ENCODE results near the gene KRTDAP. TPM values are rescaled to one million over a fixed set of nuclear protein-coding genes. Genes with fewer than 3 reads are reported as not detected.

The KRTDAP gene
- total RNA-seq, 1 donor from 2014 or later: 0.89 TPM

DNA sequence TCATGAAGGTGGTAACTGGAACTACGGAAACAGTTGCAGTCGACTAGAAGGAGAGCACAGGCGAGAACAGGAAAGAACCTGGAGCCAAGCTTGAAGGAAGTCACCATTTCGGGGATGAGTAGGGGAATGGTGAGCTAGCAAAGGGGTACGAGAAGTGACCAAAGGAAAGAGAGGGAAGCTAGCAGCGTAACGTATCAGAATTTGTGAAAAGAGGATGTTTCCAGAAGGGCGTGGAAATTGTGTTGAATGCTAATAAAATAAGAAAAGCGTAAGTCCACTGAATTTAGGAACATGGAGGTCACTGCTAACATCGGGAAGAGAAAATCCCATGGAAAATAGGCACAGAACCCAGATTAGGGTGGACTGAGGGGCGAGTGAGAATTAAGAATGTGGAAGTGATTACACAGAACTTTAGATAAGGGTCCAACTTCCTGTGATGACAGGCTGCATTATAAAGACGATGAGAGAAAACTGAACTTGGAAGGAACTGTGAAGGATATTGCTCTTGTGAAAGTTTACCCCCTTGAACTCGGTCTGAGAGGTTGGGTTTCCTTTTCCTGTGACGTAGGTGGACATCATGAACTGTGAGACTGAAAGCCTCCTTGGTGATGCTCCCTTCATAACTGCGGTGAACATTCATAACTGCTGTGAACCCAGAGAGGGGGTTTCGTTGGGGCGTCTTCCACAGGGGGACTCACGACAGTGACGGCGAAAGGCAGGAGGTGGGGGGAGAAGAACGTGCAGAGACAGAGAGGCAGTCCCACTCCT, 44.3 kb downstream of the KRTDAP start:
- DNase-seq: no peak
- ATAC-seq: peak in 1 of 2 donors; percentile 31
- TF ChIP-seq, protein P1, sequence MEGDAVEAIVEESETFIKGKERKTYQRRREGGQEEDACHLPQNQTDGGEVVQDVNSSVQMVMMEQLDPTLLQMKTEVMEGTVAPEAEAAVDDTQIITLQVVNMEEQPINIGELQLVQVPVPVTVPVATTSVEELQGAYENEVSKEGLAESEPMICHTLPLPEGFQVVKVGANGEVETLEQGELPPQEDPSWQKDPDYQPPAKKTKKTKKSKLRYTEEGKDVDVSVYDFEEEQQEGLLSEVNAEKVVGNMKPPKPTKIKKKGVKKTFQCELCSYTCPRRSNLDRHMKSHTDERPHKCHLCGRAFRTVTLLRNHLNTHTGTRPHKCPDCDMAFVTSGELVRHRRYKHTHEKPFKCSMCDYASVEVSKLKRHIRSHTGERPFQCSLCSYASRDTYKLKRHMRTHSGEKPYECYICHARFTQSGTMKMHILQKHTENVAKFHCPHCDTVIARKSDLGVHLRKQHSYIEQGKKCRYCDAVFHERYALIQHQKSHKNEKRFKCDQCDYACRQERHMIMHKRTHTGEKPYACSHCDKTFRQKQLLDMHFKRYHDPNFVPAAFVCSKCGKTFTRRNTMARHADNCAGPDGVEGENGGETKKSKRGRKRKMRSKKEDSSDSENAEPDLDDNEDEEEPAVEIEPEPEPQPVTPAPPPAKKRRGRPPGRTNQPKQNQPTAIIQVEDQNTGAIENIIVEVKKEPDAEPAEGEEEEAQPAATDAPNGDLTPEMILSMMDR (IDR thresholded peaks at IDR 0.05): no peak
- peak overlapping the region; percentile 18 for H3K27ac ChIP-seq
- no peaks in the 10 kb centered on the region for H3K9me3 ChIP-seq
- intact Hi-C loops (cut with DNase I): no loop called here
- no peak overlapping the region for H3K4me3 ChIP-seq
- H3K27me3 ChIP-seq (ENCODE audit: low read depth): no peaks in the 10 kb centered on the region
- H3K4me1 ChIP-seq: peaks cover 51% of the 10 kb centered on the region
- no peaks in the 10 kb centered on the region for H3K36me3 ChIP-seq

DNA sequence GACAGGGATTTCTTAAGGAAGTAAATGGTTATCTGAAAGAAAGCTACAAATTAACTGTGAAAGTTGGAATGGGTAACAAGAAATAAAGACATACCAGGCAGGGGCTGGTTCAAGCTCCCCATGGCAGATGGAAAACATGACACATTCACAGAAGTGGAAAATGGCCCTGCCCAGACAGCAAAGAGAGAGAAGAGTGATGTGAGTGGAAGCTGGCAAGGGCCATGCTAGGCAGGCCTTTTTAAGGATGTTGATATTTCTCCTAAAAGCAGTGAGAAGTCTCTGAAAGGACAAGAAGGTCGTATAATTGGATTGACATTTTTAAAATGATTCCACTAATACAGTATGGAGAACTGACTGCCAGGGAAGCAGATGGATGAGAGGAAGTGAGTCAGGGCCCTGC, 45.5 kb downstream of the KRTDAP start:
- intact Hi-C loops (cut with DNase I): no loop called here
- Histone ChIP-seq H3K4me3 (no peak overlapping the region), H3K36me3 (no peaks in the 10 kb centered on the region), H3K9me3 (no peaks in the 10 kb centered on the region), H3K4me1 (peaks cover 46% of the 10 kb centered on the region), H3K27me3 (ENCODE audit: low read depth) (no peaks in the 10 kb centered on the region), H3K27ac (no peak overlapping the region)
- ATAC-seq (no peak), DNase-seq (no peak)
- TF ChIP-seq, protein P1 (IDR thresholded peaks at IDR 0.05): no peak

DNA sequence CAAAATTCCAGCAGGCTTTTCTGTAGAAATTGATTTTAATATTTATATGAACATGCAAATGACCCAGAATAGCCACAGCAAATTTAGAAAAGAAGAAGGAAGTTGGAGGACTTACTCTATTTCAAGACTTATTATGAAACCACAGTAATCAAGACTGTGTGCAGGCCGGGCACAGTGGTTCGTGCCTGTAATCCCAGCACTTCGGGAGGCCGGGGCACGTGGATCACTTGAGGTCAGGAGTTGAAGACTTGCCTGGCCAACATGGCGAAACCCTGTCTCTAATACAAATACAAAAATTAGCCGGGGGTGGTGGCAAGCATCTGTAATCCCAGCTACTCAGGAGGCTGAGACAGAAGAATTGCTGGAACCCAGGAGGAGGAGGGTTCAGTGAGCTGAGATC, 48.2 kb downstream of the KRTDAP start:
- Histone ChIP-seq H3K27me3 (ENCODE audit: low read depth) (no peaks in the 10 kb centered on the region), H3K36me3 (no peaks in the 10 kb centered on the region), H3K9me3 (no peaks in the 10 kb centered on the region), H3K4me3 (no peak overlapping the region), H3K4me1 (peaks cover 32% of the 10 kb centered on the region), H3K27ac (no peak overlapping the region)
- intact Hi-C loops (cut with DNase I): no loop called here
- TF ChIP-seq, protein P1 (IDR thresholded peaks at IDR 0.05): no peak
- DNase-seq (peak; percentile 90), ATAC-seq (peak; percentile 71 to 78)

DNA sequence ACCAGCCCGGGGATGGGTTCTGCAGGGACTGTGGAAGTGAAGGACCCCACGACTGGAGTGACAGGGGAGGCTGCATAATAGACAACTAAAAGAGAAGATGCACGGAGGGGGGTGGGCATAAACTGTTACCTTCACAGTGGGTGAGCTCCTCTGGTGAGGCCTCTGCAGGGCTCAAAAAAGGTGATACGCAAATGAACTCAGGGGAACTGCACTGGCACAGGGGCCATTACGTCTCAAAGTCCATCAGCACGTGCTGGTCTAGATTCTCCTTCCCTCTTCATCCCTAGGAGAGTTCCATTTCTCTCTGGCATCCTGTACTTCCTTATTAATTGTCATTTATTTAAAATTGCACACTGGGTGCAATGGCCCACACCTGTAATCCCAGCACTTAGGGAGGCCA, 50.3 kb downstream of the KRTDAP start:
- Histone ChIP-seq H3K4me3 (no peak overlapping the region), H3K27ac (no peak overlapping the region), H3K4me1 (peaks cover 40% of the 10 kb centered on the region), H3K9me3 (no peaks in the 10 kb centered on the region), H3K27me3 (ENCODE audit: low read depth) (no peaks in the 10 kb centered on the region), H3K36me3 (no peaks in the 10 kb centered on the region)
- intact Hi-C loops (cut with DNase I): no loop called here
- ATAC-seq (no peak), DNase-seq (no peak)
- TF ChIP-seq, protein P1 (IDR thresholded peaks at IDR 0.05): no peak

DNA sequence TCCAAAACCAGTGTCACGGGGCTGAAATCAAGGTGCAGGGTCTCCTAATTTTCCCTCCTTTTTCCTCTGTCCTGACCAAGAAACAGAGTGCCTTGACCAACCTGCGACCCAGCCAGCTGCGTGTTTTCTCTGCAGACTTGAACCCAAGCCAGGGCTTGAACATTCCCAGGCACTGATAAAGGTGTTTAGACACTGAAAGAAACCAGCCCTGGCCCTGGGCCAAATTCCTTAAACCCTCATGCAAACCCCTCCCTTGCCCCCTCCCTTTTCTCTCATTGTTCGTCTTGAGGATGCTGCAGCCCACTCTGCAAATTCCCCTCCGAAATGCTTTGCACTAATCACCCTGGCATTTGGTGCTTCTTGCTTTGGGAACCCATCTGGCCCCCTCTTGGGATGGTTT, 51.7 kb downstream of the KRTDAP start:
- ATAC-seq (no peak), DNase-seq (no peak)
- H3K9me3 ChIP-seq: no peaks in the 10 kb centered on the region
- H3K27me3 ChIP-seq (ENCODE audit: low read depth): no peaks in the 10 kb centered on the region
- TF ChIP-seq, protein P1 (IDR thresholded peaks at IDR 0.05): no peak
- H3K27ac ChIP-seq: no peak overlapping the region
- H3K36me3 ChIP-seq: no peaks in the 10 kb centered on the region
- H3K4me1 ChIP-seq: peaks cover 54% of the 10 kb centered on the region
- intact Hi-C loops (cut with DNase I): no loop called here
- no peak overlapping the region for H3K4me3 ChIP-seq
